ENCODE data around the gene SH3BP5L.

Gene SH3BP5L

GRCh38 chr1:248815407-248816034 lies 10.2 kb downstream of the SH3BP5L start:
- no peak overlapping the region for H3K4me3 ChIP-seq (ENCODE audit: low read length)
- no peak for DNase-seq (ENCODE audit: low read depth)
- no peak for TF ChIP-seq CTCF (conservative IDR thresholded peaks at IDR 0.05; ENCODE audit: low read length)

GRCh38 chr1:248814351-248814750 lies 11.4 kb downstream of the SH3BP5L start:
- no peak overlapping the region for H3K4me3 ChIP-seq (ENCODE audit: low read length)
- DNase-seq (ENCODE audit: low read depth) = no peak
- no peak for TF ChIP-seq CTCF (conservative IDR thresholded peaks at IDR 0.05; ENCODE audit: low read length)

GRCh38 chr1:248813546-248813945 lies 12.2 kb downstream of the SH3BP5L start:
- no peak for DNase-seq (ENCODE audit: low read depth)
- H3K4me3 ChIP-seq (ENCODE audit: low read length) = no peak overlapping the region
- no peak for TF ChIP-seq CTCF (conservative IDR thresholded peaks at IDR 0.05; ENCODE audit: low read length)

GRCh38 chr1:248812736-248813425 lies 12.8 kb downstream of the SH3BP5L start:
- no peak for DNase-seq (ENCODE audit: low read depth)
- no peak overlapping the region for H3K4me3 ChIP-seq (ENCODE audit: low read length)
- TF ChIP-seq CTCF (conservative IDR thresholded peaks at IDR 0.05; ENCODE audit: low read length) = no peak

- DNase-seq (ENCODE audit: low read depth) = no peak
- no peak for TF ChIP-seq CTCF (conservative IDR thresholded peaks at IDR 0.05; ENCODE audit: low read length)
Measured at GRCh38 chr1:248811514-248812490, 13.9 kb downstream of the SH3BP5L start.

GRCh38 chr1:248810727-248811513 lies 14.8 kb downstream of the SH3BP5L start:
- peak; percentile 61 for DNase-seq (ENCODE audit: low read depth)
- no peak for TF ChIP-seq CTCF (conservative IDR thresholded peaks at IDR 0.05; ENCODE audit: low read length)
- H3K4me3 ChIP-seq (ENCODE audit: low read length) = no peak overlapping the region

More at GRCh38 chr1:248811514-248812490, 13.9 kb downstream of the SH3BP5L start:
- no peak overlapping the region for H3K4me3 ChIP-seq (ENCODE audit: low read length)

All from AG10803 (cell line).